IMR-90 (cell line): ENCODE measurements around the gene ADAMTS16. TPM values are rescaled to one million over a fixed set of nuclear protein-coding genes. Genes with fewer than 3 reads are reported as not detected.

Source experiments
- ATAC-seq: fragments of 200-7000 bp; cut with Tn5 transposase; 2 replicates; pipeline ENCODE4 v1.9.1; 2020; ENCODE audit warnings: low read depth, mild to moderate bottlenecking, moderate library complexity
- BruUV-seq: library from RNA; stranded (reverse); fragments of 400-500 nt; replicated peaks from 2 replicates; lab custom pipeline; 2021; lab: Mats Ljungman, UMichigan
- CTCF ChIA-PET: fragments of 300-600 bp; formaldehyde crosslinking; extraction: SDS; loops from one replicate; lab custom pipeline; 2021; ENCODE audit warnings: antibody characterized with exemption; lab: Yijun Ruan, JAX
- POLR2A ChIA-PET: fragments of 300-600 bp; sonication (Branson Sonifier 250); formaldehyde crosslinking; loops from one replicate; lab custom pipeline; 2022; ENCODE audit warnings: antibody characterized with exemption; ENCODE audit not compliant: unreplicated experiment; lab: Charles Lee
- DNase-seq: peaks from one replicate; pipeline ENCODE4 v3.0.0; 2013
- H2AFZ ChIP-seq: replicated peaks from 2 replicates; pipeline ENCODE3; 2013; ENCODE audit warnings: low read length, mild to moderate bottlenecking; ENCODE audit not compliant: poor library complexity
- H2AK5ac ChIP-seq: 2 replicates; pipeline ENCODE4 v1.6.1; 2013; ENCODE audit warnings: low read depth, low read length, inconsistent platforms
- H2AK9ac ChIP-seq: replicated peaks from 2 replicates; pipeline ENCODE3; 2013; ENCODE audit warnings: mild to moderate bottlenecking, low read depth, low read length, moderate library complexity; ENCODE audit not compliant: poor library complexity
- H2BK120ac ChIP-seq: 2 replicates; pipeline ENCODE4 v1.6.1; 2013; ENCODE audit warnings: low read depth, low read length, inconsistent platforms
- H2BK15ac ChIP-seq: 3 replicates; pipeline ENCODE4 v1.6.1; 2013; ENCODE audit warnings: low read depth, low read length, inconsistent platforms
- H2BK20ac ChIP-seq: 2 replicates; pipeline ENCODE4 v1.6.1; 2013; ENCODE audit warnings: low read depth, mild to moderate bottlenecking, inconsistent platforms, low read length, moderate library complexity
- H2BK5ac ChIP-seq: 2 replicates; pipeline ENCODE4 v1.6.1; 2013; ENCODE audit warnings: mild to moderate bottlenecking, low read depth, low read length, inconsistent platforms; ENCODE audit not compliant: poor library complexity, severe bottlenecking
- H3K14ac ChIP-seq: replicated peaks from 2 replicates; pipeline ENCODE4 v1.6.1; 2013; ENCODE audit warnings: low read depth, low read length, inconsistent platforms
- H3K18ac ChIP-seq: 2 replicates; pipeline ENCODE4 v1.6.1; 2013; ENCODE audit warnings: low read depth, low read length, control low read depth
- H3K23ac ChIP-seq: 2 replicates; pipeline ENCODE4 v1.6.1; 2013; ENCODE audit warnings: low read depth, low read length, inconsistent platforms
- H3K27ac ChIP-seq: 2 replicates; pipeline ENCODE4 v1.5.1; 2013; ENCODE audit warnings: mild to moderate bottlenecking, control low read depth, low read length; ENCODE audit not compliant: insufficient read depth
- H3K27me3 ChIP-seq: 2 replicates; pipeline ENCODE4 v1.6.1; 2013; ENCODE audit warnings: low read length; ENCODE audit not compliant: control insufficient read depth, insufficient read depth
- H3K36me3 ChIP-seq: 2 replicates; pipeline ENCODE4 v1.6.1; 2013; ENCODE audit warnings: low read length, mixed read lengths; ENCODE audit not compliant: control insufficient read depth, insufficient read depth
- H3K4ac ChIP-seq: 2 replicates; pipeline ENCODE4 v1.6.1; 2013; ENCODE audit warnings: low read depth, low read length, inconsistent platforms
- H3K4me1 ChIP-seq: 2 replicates; pipeline ENCODE4 v1.6.1; 2013; ENCODE audit warnings: low read length, mixed read lengths; ENCODE audit not compliant: control insufficient read depth, insufficient read depth
- H3K4me2 ChIP-seq: 2 replicates; pipeline ENCODE4 v1.6.1; 2013; ENCODE audit warnings: low read depth, mild to moderate bottlenecking, control low read depth, low read length, moderate library complexity
- H3K4me3 ChIP-seq: 2 replicates; pipeline ENCODE4 v1.5.1; 2013; ENCODE audit warnings: low read depth, mild to moderate bottlenecking, control low read depth, low read length, moderate library complexity; ENCODE audit not compliant: insufficient read depth
- H3K56ac ChIP-seq: 2 replicates; pipeline ENCODE4 v1.6.1; 2013; ENCODE audit warnings: low read length, inconsistent platforms; ENCODE audit not compliant: insufficient read depth; ENCODE audit errors: extremely low read depth
- H3K79me1 ChIP-seq, 2 experiments: 2 replicates each; pipeline ENCODE4 v1.6.1; 2013; ENCODE audit warnings: low read length in 2 of 2, inconsistent platforms in 1 of 2, low read depth in 1 of 2
- H3K9ac ChIP-seq: 2 replicates; pipeline ENCODE4 v1.6.1; 2013; ENCODE audit warnings: low read depth, low read length, control low read depth
- H3K9me1 ChIP-seq: 2 replicates; pipeline ENCODE4 v1.6.1; 2013; ENCODE audit warnings: low read length, inconsistent platforms; ENCODE audit not compliant: insufficient read depth
- H3K9me3 ChIP-seq: 2 replicates; pipeline ENCODE4 v1.6.1; 2013; ENCODE audit warnings: low read length; ENCODE audit not compliant: control insufficient read depth, insufficient read depth
- H4K20me1 ChIP-seq: 2 replicates; pipeline ENCODE4 v1.6.1; 2013; ENCODE audit warnings: low read length, inconsistent platforms; ENCODE audit not compliant: insufficient read depth
- H4K5ac ChIP-seq: 2 replicates; pipeline ENCODE4 v1.6.1; 2013; ENCODE audit warnings: mild to moderate bottlenecking, low read depth, low read length, control low read depth
- H4K8ac ChIP-seq, 2 experiments: 2 replicates each; pipeline ENCODE4 v1.6.1; 2013; ENCODE audit warnings: low read depth in 2 of 2, low read length in 2 of 2, control low read depth in 1 of 2, inconsistent platforms in 1 of 2
- H4K91ac ChIP-seq: 2 replicates; pipeline ENCODE4 v1.6.1; 2013; ENCODE audit warnings: low read depth, low read length, inconsistent platforms; ENCODE audit not compliant: insufficient read depth
- BHLHE40 ChIP-seq: fragments of 150-350 bp; IDR thresholded peaks from 2 replicates; pipeline ENCODE4 v1.6.1; 2016; ENCODE audit warnings: mild to moderate bottlenecking, low read depth, low read length
- CEBPB ChIP-seq: IDR thresholded peaks from 2 replicates; pipeline ENCODE4 v1.6.1; 2012; ENCODE audit warnings: low read depth, low read length, improper control_type of control experiment
- CHD1 ChIP-seq: IDR thresholded peaks from 2 replicates; pipeline ENCODE4 v1.6.1; 2012; ENCODE audit warnings: low read depth, low read length, improper control_type of control experiment
- CTCF ChIP-seq: conservative IDR thresholded peaks from 2 replicates; pipeline ENCODE4 v1.5.1; 2012; ENCODE audit warnings: mild to moderate bottlenecking, low read depth, low read length, improper control_type of control experiment
- ELK1 ChIP-seq: fragments of 150-350 bp; IDR thresholded peaks from 2 replicates; pipeline ENCODE4 v1.6.1; 2016; ENCODE audit warnings: low read depth, mild to moderate bottlenecking, low read length, moderate library complexity, borderline replicate concordance
- FOS ChIP-seq: fragments of 150-350 bp; IDR thresholded peaks from 2 replicates; pipeline ENCODE4 v1.6.1; 2016; ENCODE audit warnings: low read depth, low read length
- MAFK ChIP-seq: IDR thresholded peaks from 2 replicates; pipeline ENCODE4 v1.6.1; 2012; ENCODE audit warnings: low read depth, low read length, improper control_type of control experiment
- MAZ ChIP-seq: IDR thresholded peaks from 2 replicates; pipeline ENCODE4 v1.6.1; 2012; ENCODE audit warnings: low read depth, mild to moderate bottlenecking, low read length, improper control_type of control experiment, moderate library complexity, borderline replicate concordance
- MXI1 ChIP-seq: IDR thresholded peaks from 2 replicates; pipeline ENCODE4 v1.6.1; 2012; ENCODE audit warnings: low read depth, mild to moderate bottlenecking, low read length, moderate library complexity, borderline replicate concordance
- NFE2L2 ChIP-seq: fragments of 150-350 bp; IDR thresholded peaks from 2 replicates; pipeline ENCODE4 v1.6.1; 2016; ENCODE audit warnings: low read depth, mild to moderate bottlenecking, low read length
- POLR2A ChIP-seq: IDR thresholded peaks from 2 replicates; pipeline ENCODE4 v1.6.1; 2012; ENCODE audit warnings: mild to moderate bottlenecking, low read depth, low read length
- RAD21 ChIP-seq: IDR thresholded peaks from 2 replicates; pipeline ENCODE4 v1.6.1; 2012; ENCODE audit warnings: low read length, improper control_type of control experiment
- RCOR1 ChIP-seq: IDR thresholded peaks from 2 replicates; pipeline ENCODE4 v1.6.1; 2012; ENCODE audit warnings: mild to moderate bottlenecking, low read length, improper control_type of control experiment; ENCODE audit not compliant: insufficient replicate concordance
- RFX5 ChIP-seq: IDR thresholded peaks from 2 replicates; pipeline ENCODE4 v1.8.0; 2012; ENCODE audit warnings: low read depth, mild to moderate bottlenecking, low read length, moderate library complexity
- SMC3 ChIP-seq: fragments of 150-350 bp; IDR thresholded peaks from 2 replicates; pipeline ENCODE4 v1.6.1; 2016; ENCODE audit warnings: low read depth, mild to moderate bottlenecking, antibody characterized with exemption, low read length, moderate library complexity
- USF2 ChIP-seq: fragments of 150-350 bp; IDR thresholded peaks from 2 replicates; pipeline ENCODE4 v1.6.1; 2017; ENCODE audit warnings: mild to moderate bottlenecking, antibody characterized with exemption, low read length, low read depth
- WGBS, 2 experiments: methylation state at CpG; one replicate each; pipeline versions ENCODE4 v1.1.5 to v1.1.7; 2013; ENCODE audit warnings: missing lambda C conversion rate in 2 of 2; ENCODE audit not compliant: insufficient read length in 1 of 2; ENCODE audit errors: extremely low coverage in 2 of 2; 5-methylcytosine and 5-hydroxymethylcytosine counted together
- dilution Hi-C: fragments of 300-500 bp; cut with HindIII; formaldehyde crosslinking; loops from one replicate; pipeline ENCODE4 v1.14.3; 2018; ENCODE audit warnings: low sequenced_read_pairs; ENCODE audit not compliant: unreplicated experiment
- in situ Hi-C: fragments of 300-500 bp; cut with MboI; formaldehyde crosslinking; loops from 3 replicates; pipeline ENCODE4 v1.14.3; 2019; ENCODE audit warnings: low sequenced_read_pairs, inconsistent platforms, mixed read lengths
- intact Hi-C: fragments of 100-400 bp; cut with micrococcal nuclease; formaldehyde crosslinking; loops from 2 replicates; pipeline ENCODE4 v1.10.0; 2022
- polyA plus RNA-seq, 3 experiments: library from polyadenylated mRNA; depleted of rRNA; stranded (reverse); fragments of >200 nt; gene quantifications; 2 replicates each; pipeline ENCODE4 v1.2.3, GENCODE V29; 2012; ENCODE audit warnings: low replicate concordance in 1 of 3
- total RNA-seq: library from RNA; depleted of rRNA; stranded (reverse); fragments of >200 nt; gene quantifications from 2 replicates; pipeline ENCODE4 v1.2.3, GENCODE V29; 2012

Gene ADAMTS16
- total and polyA plus RNA-seq, 2 of the 4 experiments (the other 2 are of a cell fraction): 0.09 to 0.18 TPM

GRCh38 chr5:5347442-5347841 is 207.3 kb downstream of the ADAMTS16 start:
- Histone ChIP-seq H2AFZ (no peak overlapping the region), H2BK5ac (no peak overlapping the region), H3K4me1 (no peaks in the 10 kb centered on the region), H3K36me3 (no peaks in the 10 kb centered on the region), H4K91ac (no peak overlapping the region), H3K4me3 (no peak overlapping the region), H3K14ac (no peak overlapping the region), H4K5ac (no peak overlapping the region), H2BK15ac (no peak overlapping the region), H2BK20ac (no peak overlapping the region), H3K56ac (no peak overlapping the region), H3K9ac (no peak overlapping the region), H3K9me3 (peaks cover 8% of the 10 kb centered on the region), H3K4ac (no peak overlapping the region), H3K4me2 (no peak overlapping the region), H4K20me1 (no peaks in the 10 kb centered on the region), H2BK120ac (no peak overlapping the region), H2AK9ac (no peak overlapping the region), H3K27ac (no peak overlapping the region), H4K8ac (no peak overlapping the region), H3K9me1 (no peaks in the 10 kb centered on the region), H3K27me3 (no peaks in the 10 kb centered on the region), H3K23ac (no peak overlapping the region), H3K79me1 (no peaks in the 10 kb centered on the region), H2AK5ac (no peak overlapping the region), H3K18ac (no peak overlapping the region)
- in situ Hi-C loops (no loop called here), dilution Hi-C loops (no loop called here), intact Hi-C loops (no loop called here)
- ChIA-PET CTCF (no interaction called here), POLR2A (no interaction called here)
- no peak for TF ChIP-seq NFE2L2
- no peak for TF ChIP-seq CHD1
- no peak for TF ChIP-seq MAZ
- no peak for TF ChIP-seq RCOR1
- no peak for TF ChIP-seq POLR2A
- TF ChIP-seq MXI1: no peak
- no peak for TF ChIP-seq CTCF
- TF ChIP-seq RFX5: no peak
- TF ChIP-seq MAFK: no peak
- TF ChIP-seq FOS: no peak
- TF ChIP-seq ELK1: no peak
- TF ChIP-seq SMC3: no peak
- TF ChIP-seq USF2: no peak
- no peak for TF ChIP-seq CEBPB
- TF ChIP-seq BHLHE40: no peak
- TF ChIP-seq RAD21: no peak
- no peak for DNase-seq
- ATAC-seq: no peak
- 58% methylated on average over 4 of the region's 7 CpGs; no CpG with 5 or more reads in 1 of the 2 experiments for WGBS, 2 experiments
- no TSS peak for BruUV-seq
